ENCODE data around the gene CEP120.
"Not testable (repeated sequence)": the region's sequence is repeated elsewhere in the genome, so short reads cannot be mapped to it uniquely, and the experiment has no call there.

CEP120 gene

GRCh38 chr5:123371575-123372179 lies 51.5 kb downstream of the CEP120 start:
- DNase-seq = peak in 1 of 2 experiments; percentile 23

- DNase-seq = no peak
These were observed 53.7 kb downstream of the CEP120 start for GRCh38 chr5:123369371-123369968.

GRCh38 chr5:123367739-123368138 lies 55.5 kb downstream of the CEP120 start:
- peak in 1 of 2 experiments; percentile 1 for DNase-seq

GRCh38 chr5:123365156-123365555 lies 58.0 kb downstream of the CEP120 start:
- DNase-seq = no peak

- DNase-seq = no peak
These were observed 58.6 kb downstream of the CEP120 start for GRCh38 chr5:123364441-123365155.

GRCh38 chr5:123360910-123361309 lies 62.3 kb downstream of the CEP120 start:
- DNase-seq = no peak

GRCh38 chr5:123360201-123360571 lies 63.0 kb downstream of the CEP120 start:
- DNase-seq = no peak

- no peak for DNase-seq
These were observed 63.6 kb downstream of the CEP120 start for GRCh38 chr5:123359454-123360200.

GRCh38 chr5:123358751-123359150 lies 64.5 kb downstream of the CEP120 start:
- DNase-seq = no peak

- no peak for DNase-seq
These were observed 64.9 kb downstream of the CEP120 start for GRCh38 chr5:123358304-123358703.

- no peak for DNase-seq
These were observed 71.4 kb downstream of the CEP120 start for GRCh38 chr5:123351820-123352219.

- DNase-seq = no peak
These were observed 72.0 kb downstream of the CEP120 start for GRCh38 chr5:123351240-123351639.

- DNase-seq = no peak
These were observed 72.5 kb downstream of the CEP120 start for GRCh38 chr5:123350742-123351141.

- peak; percentile 6 to 39 for DNase-seq
These were observed 78.3 kb downstream of the CEP120 start for GRCh38 chr5:123344816-123345426.

GRCh38 chr5:123340928-123341327 lies 82.3 kb downstream of the CEP120 start:
- DNase-seq = no peak

GRCh38 chr5:123308377-123308776 lies 114.8 kb downstream of the CEP120 start:
- DNase-seq = not testable (repeated sequence)

GRCh38 chr5:123305751-123306150 lies 117.5 kb downstream of the CEP120 start:
- no peak for DNase-seq

- no peak for DNase-seq
These were observed 118.4 kb downstream of the CEP120 start for GRCh38 chr5:123304777-123305316.

- no peak for DNase-seq
These were observed 119.4 kb downstream of the CEP120 start for GRCh38 chr5:123303802-123304201.

- DNase-seq = no peak
These were observed 122.9 kb downstream of the CEP120 start for GRCh38 chr5:123300266-123300665.

- no peak for DNase-seq
These were observed 124.1 kb downstream of the CEP120 start for GRCh38 chr5:123299136-123299535.

GRCh38 chr5:123298335-123299030 lies 124.7 kb downstream of the CEP120 start:
- no peak for DNase-seq

Measured in NCI-H526 (cell line).